ENCODE results near the gene LRP6. TPM values are rescaled to one million over a fixed set of nuclear protein-coding genes. Genes with fewer than 3 reads are reported as not detected.

Gene LRP6
- 18.7 and 35.0 TPM in 2 replicates for total RNA-seq

DNA sequence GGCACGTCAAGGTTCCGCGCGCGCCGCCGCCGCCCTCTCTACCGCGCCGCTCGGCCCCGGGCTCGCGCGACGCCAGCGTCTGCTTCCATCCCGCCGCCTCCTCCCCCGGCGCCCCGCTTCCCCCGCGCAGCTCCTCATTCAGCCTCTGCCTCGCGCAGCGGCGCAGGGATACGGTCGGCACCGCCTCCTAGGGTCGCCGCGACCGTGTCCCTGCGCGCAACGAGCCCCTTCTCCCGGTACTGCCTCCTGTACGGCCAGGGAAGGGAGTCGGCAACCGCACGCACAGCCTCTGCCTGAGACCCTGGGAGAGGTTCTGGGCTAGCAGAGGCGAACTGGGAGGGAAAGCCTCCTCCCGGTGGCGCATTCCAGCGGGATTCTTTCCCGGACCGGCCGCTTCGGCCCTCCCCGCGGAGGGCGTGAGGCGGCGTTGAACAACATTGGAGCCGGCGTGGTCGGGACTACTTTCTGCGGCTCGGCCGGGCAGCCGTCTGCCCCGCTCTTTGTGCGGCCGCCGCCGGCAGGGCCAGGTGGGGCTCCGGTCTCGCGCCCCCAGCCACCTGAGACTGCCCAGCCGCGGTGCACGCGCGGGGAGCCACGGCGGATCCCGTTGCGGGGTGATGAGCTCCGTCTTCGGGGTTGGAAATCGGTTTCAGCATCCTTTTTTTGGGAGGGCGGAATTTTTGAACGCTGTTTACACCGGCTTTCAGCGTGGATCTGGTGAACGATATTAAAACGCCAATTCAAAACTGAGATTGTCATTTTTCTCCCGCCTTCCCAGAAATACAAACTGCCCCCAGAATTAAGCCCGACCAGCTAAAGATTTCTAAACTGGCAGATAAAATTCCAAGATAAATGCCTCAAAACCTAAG lies at the start of gene LRP6:
Gene LRP6, minus strand, starts transcription at position 172 of the 869 bp plus-strand sequence. CDS start 309 bp downstream, outside the sequence.

DNA sequence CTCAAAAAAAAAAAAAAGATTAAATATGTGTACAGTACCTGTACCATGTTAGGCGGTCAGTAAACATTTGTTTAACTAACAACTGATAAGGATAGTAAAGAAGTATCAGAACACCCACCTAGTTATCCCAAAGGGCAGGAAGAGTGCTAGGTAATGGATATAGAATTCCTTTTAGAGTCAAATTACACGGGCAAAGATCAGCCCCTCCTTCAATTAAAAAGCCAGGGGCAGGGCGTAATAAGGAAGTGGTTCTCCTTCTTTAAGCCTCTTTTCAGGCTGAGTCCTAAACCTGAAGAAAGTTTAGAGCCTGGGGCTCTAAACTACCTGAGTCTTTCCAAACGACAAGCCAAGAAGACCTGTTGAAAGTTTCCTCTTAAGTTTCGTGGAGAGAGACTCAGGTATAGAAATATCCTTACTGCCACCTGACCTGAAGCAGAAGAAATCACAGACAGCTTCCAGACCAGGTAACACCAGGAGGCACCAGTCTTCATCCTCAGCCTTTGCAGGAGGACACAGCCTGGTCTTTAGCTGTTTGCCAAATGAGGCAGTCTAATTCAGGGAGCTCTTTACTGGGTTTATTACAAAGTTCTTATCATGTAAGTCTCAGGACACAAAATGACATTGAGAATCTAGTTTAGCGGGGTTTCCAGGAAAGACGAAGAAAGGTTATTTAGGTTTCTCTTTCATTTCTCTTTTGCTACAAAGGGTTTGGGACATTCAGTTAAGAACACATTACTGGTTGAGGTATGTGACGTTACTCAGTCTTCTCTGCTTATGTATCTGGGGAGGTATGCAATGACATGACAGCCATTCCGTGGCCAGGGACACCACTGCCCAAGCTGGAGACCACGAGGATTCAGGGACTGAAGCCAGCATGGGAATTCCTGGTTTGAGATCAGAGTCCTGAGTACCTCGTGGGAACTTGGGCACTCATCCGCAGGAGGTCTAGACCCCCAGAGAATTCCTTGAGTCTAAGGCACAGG lies 195.9 kb downstream of the LRP6 start, which contains the start of gene BCL2L14:
Gene BCL2L14, plus strand, starts transcription at position 266 of the 983 bp plus-strand sequence. CDS start 8,367 bp downstream, outside the sequence.

Small RNA genes within 50 kb of the gene (small RNA-seq; reads per million reads assigned to genes)
- not detected for gene RNU6-318P
- gene RNU6-545P = not detected

Other genes with a start within 250 kb of the LRP6 start
- not detected in 2 replicates for gene BCL2L14, start 196.1 kb downstream of the LRP6 start, total RNA-seq
- gene MANSC1, start 83.2 kb upstream of the LRP6 start, total RNA-seq = 2.2 and 3.3 TPM in 2 replicates
- 13.5 and 19.5 TPM in 2 replicates for gene BORCS5, start 90.0 kb upstream of the LRP6 start, total RNA-seq